Testis (tissue), 2 donors: ENCODE results near the gene AFP.

Experiments
- CTCF ChIP-seq, 3 experiments: fragments of 450-650 bp in 2 of 3; fragments of 200-600 bp in 1 of 3; sonication (generic) in 1 of 3; IDR thresholded peaks; one replicate each; pipeline ENCODE4 v1.5.1; 2016 to 2019; ENCODE audit warnings: antibody characterized with exemption in 3 of 3, mild to moderate bottlenecking in 2 of 3, moderate library complexity in 1 of 3
- POLR2A ChIP-seq: fragments of 450-650 bp; IDR thresholded peaks from one replicate; pipeline ENCODE4 v1.6.1; 2017; ENCODE audit warnings: antibody characterized with exemption, mild to moderate bottlenecking, moderate library complexity

DNA sequence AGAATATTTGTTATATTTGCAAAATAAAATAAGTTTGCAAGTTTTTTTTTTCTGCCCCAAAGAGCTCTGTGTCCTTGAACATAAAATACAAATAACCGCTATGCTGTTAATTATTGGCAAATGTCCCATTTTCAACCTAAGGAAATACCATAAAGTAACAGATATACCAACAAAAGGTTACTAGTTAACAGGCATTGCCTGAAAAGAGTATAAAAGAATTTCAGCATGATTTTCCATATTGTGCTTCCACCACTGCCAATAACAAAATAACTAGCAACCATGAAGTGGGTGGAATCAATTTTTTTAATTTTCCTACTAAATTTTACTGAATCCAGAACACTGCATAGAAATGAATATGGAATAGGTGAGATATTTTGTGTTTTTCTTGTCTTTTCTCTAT is at the start of gene AFP:
- TF ChIP-seq CTCF (IDR thresholded peaks at IDR 0.05): no peak
- no peak for TF ChIP-seq POLR2A
